HG03571 (cell line): ENCODE measurements around the gene AUTS2.

Experiments
- ATAC-seq: cut with Tn5 transposase; IDR thresholded peaks from one replicate; pipeline ENCODE4 v1.9.1; 2021; ENCODE audit not compliant: unreplicated experiment

Gene AUTS2

DNA sequence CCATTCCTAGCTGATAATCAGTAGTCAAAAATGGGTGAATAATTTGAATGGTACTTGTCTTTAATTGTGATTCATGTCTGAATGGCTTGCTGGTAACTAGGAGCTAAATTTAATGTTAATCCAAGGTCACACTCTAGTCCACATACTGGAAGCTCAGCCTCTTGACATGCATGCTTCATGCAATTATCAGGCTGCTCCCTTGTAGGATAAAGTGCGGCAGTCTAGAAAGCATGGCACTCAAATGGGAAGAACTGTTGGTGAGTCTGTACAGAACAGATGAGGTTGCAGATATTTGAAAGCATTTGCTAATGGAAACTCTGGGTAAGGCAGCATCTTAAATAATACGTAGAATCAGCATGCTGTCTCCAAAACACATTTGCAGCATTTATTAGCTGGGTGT, 499.4 kb downstream of the AUTS2 start:
- ATAC-seq = no peak

DNA sequence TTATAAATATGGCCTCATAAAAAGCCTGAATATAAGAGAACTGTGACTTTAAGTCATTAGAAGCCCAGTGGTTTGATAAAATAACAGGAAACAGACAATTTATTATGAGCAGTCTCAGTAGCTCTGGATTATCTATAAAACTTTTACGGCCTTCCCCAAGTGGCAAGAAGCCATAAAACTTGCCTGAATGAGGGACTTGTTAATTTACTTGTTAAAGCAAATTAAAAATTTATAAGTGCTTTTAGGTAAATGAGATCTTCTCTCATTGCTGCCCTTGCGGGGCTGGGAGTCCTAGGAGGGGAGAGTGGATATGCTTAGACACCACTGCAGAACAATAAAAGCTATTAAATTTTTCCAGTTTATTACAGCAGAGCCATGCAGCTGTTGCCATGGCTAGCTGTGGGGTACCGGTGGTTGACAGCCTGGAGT, 499.9 kb downstream of the AUTS2 start:
- ATAC-seq = no peak

DNA sequence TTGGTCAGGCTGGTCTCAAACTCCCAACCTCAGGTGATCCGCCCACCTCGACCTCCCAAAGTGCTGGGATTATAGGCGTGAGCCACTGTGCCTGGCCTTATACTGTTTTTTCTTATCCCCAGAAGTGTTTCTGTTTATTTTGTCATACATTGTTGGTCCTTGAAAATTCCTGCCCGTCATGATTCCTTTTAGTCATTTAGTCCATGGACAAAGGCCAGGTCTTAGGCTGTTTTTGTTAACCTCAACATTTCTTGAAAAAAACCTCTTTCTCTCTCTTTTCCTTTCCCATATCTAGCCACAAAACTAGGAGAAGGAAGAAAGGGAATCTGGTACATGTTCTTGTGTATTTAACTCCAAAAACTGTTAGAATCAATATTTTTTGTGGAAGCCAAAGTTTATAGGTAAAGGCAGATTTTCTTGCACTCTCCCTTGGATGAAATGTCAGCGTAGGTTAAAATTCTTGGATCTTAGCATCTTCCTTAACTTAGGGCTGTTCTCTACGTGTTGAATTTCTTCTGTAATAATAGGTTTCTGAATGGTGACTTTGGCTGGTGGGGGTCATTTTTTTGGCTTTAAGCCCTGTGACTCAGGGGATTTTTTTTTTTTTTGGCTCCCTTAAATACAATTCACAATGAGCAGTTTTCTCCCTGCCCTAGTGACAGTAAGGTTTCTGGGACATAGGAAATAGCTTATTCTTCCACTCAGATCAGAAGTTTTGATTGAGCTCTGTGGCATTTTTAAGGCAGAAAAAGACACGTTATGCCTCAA, 500.8 kb downstream of the AUTS2 start:
- no peak for ATAC-seq

DNA sequence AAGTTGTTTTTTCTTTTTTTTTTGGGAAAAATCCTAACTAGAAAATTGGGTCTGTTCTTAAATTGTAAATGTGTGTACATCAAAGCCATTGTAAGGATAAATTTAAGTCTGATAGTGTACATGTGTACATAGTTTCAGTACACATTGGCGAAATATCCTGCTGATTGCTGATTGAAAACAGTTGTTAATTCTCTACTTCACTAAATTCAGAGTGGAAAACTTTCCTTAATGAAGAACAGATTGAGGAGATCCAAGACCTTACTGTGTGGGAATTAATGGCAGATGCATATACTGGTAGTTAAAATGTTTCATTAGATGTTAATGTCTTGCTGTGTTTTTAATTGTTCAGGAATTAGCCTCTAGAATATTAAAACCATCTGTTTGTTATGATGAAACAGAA, 506.0 kb downstream of the AUTS2 start:
- ATAC-seq = no peak

DNA sequence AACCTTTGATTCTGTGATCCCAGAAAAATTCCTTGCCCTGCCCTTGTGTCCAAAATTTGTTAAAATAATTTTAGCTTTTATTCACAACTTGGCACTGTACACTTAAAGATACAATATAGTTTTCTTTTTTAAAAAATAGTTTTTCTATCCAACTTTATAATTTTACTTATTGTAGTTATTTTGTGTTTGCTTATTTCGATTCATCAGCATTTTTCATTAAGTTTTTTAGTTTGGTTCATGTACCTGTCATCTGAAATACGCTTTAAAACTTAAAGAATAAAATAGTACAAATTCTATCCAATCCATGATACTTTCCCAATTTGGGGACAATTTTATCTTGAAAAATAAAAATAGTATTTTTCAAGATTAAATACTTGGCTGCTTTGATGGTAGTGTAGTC, 514.8 kb downstream of the AUTS2 start:
- no peak for ATAC-seq

DNA sequence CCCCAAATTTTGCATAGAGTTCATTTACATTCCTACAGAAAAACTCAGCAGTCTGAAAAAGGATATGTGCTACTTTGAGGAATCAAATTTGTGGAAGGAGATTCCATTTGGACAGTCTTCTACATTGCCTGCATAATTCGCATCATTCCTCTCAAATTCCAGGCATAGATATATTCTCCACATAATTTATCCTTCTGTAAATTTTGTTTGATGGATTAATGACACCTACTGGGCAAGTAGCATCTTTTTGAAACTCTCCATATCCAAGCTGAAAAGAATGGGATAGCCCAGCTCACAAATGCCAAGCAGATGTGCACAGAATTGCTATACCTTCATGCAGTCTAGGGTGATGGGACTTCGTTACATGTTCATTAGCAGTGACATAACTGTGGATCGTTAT, 515.3 kb downstream of the AUTS2 start:
- ATAC-seq = no peak

DNA sequence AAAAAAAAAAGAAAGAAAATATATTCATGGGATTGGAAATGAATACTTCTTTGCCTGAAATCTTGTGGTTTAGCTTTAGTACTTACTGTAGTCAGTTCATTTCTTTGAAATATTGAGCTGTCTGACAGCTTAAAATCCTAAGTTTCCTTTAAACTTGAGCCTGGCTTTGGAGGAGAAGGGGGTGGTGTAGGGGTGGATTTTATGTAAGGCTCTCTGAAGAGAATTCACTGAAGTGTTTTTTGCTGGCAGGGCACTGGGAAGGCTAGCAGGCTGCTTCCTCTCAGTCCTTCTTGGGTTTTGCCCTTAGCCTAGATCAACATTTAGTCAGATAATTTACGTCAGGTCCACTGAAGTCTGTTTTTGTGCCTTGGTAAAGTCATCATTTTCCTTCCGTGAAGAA, 516.5 kb downstream of the AUTS2 start:
- ATAC-seq = no peak

DNA sequence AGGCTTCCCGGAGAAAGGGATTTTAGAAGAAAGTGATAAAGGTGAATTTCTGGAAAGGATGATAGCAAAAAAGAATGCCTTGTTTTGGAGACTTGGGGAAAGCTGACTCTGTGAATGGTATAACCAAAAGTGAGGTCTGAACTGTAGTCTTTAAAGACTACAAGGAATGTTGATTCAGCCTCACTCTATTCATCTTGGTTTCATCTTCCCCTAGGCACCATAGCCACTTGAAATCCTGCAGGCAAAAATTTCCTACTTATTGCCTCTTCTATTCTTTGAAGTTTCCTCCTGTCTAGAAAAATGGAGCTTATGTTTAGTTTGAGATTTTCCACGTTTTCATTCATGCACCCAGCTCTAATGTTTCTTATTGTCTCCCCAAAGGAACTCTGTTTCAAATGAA, 518.0 kb downstream of the AUTS2 start:
- no peak for ATAC-seq

DNA sequence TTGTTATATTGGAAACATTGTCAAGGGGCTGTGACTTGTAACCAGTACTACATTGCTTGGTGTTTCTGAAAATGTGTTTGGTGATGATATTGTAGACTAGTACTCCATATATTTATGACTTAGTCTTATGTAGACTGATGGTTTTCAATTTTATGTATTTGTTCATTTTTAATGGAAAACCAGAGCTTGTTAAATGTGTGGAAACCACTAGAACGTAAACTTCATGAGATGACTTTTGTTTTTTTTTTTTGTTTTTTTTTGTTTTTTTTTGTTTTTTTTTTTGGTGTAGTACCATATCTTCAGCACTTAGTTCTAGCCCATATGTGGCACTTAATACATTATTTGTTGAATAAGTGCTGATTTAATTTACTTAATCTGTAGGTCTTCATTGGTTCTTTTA, 518.6 kb downstream of the AUTS2 start:
- no peak for ATAC-seq

DNA sequence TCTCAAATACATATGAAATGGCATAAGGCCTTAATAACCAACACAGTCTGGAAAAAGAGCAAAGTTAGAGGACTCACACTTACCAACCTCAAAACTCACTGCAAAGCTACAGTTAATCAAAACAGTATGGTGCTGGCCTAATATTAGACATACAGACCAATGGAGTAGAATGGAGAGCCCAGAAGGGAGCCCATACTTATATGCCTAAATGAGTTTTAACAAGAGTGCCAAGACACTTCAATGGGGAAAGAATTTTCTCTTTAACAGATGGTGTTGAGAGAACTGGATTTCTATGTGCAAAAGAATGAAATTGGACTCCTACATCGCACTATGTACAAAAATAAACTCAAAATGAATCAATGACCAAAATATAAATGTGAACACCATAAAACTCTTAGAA, 522.6 kb downstream of the AUTS2 start:
- no peak for ATAC-seq

DNA sequence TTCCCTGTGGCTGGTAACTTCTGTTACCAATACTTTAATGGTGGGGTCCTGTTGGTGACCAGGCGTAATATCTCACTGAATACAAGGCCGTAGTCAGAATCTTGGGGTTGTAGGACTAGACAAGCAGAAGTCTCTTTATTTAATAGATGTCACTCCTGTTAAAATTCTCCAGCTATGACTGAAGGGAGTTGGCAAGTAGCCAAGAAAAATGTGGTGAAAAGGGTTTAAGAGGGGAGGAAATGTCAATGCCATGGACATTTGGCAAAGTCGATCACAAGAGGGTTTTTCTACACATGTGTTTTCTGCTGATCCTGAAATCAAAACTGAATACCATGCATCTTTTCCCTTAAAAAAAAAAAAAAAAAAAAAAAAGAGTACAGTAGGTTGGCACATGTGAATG, 533.5 kb downstream of the AUTS2 start:
- ATAC-seq = no peak

DNA sequence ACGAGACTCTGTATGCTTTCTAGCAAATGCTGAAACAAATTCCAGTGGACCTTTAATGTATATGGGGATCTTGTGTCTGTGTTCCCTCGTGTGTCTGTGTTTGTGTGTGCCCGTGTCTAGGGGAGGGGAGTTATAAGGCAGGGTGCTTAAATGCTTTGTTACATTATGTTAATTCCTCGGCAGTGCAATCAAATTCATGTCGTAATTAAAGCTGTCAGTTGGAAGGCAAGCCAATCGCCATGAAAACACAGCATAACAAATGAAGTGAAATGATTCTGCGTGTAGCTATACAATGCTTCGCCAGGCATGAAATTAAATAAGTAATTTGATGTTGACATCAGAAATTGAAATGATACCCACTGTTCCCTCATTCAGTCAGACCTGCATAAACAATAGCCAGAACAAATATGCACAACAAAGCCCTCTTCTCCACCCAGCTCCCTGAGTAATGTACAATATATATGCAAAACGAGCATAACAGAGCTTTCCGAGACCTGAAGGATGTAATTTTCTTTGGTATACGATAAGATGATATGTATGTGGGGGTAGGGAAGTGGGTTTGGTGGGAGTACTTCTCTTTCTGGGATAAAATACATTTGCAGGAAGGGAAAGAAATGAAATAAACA, 534.1 kb downstream of the AUTS2 start:
- no peak for ATAC-seq

DNA sequence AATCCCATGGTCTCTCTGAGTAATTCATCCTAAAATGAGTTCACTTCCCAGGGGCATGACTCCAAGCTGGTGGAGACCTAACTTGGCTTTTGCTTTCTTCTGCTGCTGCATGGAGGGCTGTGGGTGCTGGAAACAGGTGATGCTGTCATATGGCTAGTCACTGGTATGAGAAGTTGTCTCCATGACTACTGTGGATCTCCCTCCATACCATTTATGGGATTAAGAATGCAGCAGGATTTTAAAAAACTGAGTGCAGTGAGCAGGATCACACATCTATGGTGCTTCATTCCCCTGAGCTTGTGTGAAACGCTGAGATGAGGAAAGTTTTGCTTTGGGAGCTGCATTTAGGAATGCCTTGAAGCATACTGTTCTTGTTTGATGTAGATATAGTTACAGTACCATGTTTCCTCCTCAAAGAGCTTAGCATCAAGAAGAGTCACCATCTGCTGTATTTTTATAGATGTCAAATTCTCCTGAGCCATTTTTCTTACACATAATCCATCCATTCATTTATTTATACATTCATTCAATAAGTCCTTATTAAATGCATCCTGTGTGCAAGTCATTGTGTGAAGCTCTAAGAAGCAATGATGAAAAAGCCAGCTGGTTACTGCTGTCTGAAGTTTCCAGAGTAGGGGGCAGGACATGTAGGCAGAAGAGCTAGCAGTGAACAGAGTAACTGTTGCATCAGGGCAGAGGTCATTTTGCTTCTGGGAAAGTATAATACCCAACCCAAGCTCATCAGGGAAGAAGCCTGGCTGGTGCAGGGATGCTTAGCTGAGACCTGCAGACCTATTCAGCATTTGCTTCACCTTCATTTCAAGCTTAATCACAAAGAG, 534.8 kb downstream of the AUTS2 start:
- no peak for ATAC-seq

DNA sequence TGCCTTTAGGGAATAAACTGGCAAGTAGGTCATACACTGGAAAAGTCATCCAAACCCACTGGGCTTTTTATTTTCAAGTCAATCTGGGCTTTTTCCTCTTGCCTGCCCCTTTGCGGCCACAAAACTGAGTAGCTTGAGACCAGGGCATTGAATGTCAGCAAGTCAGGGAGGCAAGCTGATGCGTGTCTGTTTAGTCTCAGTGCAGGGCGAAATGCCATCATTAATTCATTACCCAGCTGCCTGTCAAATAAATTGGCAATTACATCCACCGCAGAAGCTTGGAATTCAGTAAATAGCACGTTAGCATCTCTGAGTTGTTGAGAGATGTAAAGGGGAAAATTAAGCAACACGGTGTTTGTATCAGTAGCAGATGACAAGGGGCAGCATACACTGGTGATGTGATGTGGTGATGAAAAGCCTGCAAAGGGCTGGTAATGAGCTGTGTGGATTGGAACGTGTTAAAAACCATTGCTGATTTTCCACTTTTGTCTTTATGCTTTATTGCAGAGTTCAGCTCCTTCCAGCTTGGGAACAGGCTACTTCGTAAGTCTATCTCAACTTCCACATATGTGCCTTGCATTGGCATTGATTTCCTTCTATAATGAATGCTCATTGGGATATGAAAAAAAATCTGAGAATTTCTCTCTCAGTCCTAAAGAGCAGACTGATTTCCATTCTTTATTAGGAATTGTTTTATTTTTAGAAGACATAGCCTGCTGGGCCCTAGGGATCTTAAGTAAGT, 535.9 kb downstream of the AUTS2 start:
- ATAC-seq = no peak

DNA sequence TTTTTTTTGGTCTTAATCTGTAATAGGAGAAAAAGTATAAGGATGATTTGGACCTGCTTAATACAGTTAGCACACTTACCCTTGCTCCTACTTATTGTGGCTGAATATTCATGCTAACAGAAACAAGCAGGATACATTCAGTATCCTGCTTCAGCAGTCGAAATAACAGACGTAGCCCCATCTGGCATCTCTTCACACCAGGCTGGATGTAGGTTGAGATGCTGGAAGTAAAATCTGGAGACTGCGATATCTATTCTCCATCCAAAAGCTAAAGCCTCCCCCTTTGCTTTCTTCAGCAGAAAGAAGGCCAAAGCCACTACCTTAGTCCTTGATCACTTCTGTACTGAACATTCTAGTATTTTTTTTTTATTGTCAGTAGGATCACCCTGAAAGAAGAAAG, 537.4 kb downstream of the AUTS2 start:
- no peak for ATAC-seq

DNA sequence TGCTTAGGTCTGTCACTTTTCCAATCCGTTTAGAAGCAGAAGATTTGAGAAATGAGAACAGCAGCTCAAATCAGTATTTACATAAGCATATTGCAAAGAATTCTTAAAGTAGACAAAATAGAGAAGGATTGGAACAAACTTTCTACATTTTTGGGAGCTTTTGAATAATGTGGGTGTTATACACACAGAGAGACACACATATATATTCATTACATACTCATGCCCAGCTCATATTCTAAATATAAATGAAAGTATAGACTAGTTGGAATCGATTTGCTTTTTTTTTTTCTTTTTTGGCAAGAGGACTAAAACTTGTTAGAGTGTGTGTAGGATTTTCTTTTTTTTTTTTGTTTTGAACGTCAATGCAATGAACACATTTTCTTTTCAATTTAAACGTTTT, 538.9 kb downstream of the AUTS2 start:
- no peak for ATAC-seq

DNA sequence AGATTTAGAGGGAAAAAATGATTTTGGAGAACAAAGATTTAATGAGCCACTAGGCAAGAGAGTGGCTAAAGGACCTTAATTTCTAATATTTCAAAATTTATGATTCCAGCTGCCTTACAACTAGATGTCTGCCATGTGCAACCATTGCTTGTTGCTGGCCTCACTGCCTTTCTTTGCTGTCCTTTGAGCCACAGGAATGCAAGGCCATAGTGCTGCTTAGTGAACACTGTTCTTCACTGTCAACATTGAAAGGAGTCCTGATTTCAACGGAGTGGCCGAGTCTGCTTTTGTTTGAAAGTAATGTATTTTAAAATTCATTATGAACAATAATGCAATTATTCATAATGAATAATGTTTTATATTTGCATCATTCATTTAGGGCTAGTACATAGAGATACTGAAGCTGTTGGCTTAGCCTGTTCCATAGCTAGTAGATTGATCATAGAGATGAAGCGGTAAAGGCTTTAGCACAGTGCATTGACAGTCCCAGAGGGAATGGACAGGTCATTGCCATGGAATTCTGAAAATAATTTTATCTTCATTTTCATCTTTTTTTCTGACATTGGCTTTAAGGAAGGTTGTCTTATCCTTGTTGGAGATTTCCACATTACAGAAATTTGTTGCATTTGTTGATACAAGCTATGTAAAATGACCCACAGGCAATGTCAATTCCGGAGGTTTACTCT, 544.1 kb downstream of the AUTS2 start:
- ATAC-seq = no peak

DNA sequence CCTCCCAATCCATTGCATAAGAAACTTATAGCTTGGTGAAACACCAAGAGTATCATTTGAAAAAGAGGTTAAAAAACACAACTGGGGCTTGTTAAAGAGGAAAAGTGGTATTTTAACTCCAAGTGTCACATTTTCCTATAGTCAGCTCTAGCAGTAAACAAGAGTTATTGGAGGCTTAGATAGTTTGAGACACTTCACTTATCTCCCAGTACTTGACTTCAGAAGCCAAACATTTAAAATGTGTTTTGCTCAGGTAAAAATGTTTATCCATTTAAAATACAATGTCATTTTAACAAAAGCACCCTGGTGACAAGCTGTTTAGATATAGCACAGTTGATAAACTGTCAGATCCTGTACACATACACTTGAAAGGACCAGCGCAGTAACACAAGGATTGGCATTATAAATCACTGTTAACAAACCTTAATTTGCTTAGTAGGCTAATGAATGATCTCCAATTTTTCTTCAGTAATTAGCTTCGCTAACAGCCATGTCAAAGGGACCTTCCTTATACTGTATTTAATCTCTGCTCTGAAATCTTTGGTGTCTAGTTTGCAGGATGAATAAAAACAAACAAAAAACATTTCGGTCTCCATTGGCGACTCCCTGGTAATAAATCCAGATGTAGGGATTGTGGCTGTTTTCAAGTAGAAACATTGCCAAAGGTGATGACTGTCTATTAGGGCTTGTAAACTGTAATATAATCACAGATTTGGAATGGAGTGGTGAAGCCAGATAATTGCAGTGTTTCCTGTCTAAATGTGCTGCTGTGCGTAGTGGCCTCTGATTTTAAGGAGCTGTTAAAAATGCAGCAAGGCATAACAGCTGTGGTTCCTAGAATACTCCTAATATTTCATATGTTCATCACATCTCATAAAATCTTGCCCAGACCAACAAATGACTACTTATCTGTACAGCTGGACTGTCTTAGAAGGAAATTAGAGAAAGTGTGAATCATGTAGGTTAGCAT, 545.1 kb downstream of the AUTS2 start:
- ATAC-seq = no peak

DNA sequence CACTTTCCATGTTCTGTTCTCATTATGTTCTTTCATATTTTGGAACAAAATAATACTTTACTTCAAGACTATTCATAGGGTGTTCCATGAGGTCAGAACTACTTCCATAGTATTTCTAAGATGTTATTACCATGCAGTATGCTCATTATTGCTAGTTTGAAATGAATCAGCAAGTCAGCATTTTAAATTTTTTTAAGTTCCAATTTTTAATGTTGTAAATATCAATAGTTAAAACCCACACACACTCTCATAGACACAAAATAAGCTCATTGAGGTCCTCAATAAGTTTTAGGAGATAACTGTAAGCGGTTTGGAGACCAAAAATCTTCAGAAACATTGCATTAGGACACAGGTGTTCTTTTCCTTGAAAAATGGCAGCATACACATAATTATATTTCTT, 550.7 kb downstream of the AUTS2 start:
- ATAC-seq = no peak

DNA sequence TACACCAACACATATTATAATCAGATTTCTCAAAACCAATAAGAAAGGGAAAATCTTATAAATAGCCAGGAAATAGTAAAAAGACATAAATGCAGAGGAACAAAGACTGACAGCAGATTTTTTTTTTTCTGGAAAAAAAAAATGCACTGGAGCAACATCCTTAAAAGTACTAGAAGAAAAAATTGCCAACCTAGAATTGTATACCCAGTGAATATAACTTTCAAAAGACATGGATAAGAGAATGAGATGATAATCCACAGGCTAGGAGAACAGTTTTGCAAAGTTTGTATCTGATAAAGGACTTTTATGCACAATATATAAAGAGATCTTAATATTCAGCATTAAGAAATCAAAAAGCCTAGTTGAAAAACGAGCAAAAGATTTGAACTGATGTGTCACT, 554.0 kb downstream of the AUTS2 start:
- ATAC-seq = no peak
